Stimulated activated CD4-positive, alpha-beta T cell treated with anti-CD3 and anti-CD28 coated beads, TNF-alpha, amount 100 ng/mL, for 48 hours (primary cell): ENCODE measurements around the gene PHKG2.

Experiments
- DNase-seq, 3 donors: peaks; one replicate each; pipeline ENCODE4 v3.0.0-alpha.2; 2020; ENCODE audit warnings: low read depth in 3 of 3

Gene PHKG2

DNA sequence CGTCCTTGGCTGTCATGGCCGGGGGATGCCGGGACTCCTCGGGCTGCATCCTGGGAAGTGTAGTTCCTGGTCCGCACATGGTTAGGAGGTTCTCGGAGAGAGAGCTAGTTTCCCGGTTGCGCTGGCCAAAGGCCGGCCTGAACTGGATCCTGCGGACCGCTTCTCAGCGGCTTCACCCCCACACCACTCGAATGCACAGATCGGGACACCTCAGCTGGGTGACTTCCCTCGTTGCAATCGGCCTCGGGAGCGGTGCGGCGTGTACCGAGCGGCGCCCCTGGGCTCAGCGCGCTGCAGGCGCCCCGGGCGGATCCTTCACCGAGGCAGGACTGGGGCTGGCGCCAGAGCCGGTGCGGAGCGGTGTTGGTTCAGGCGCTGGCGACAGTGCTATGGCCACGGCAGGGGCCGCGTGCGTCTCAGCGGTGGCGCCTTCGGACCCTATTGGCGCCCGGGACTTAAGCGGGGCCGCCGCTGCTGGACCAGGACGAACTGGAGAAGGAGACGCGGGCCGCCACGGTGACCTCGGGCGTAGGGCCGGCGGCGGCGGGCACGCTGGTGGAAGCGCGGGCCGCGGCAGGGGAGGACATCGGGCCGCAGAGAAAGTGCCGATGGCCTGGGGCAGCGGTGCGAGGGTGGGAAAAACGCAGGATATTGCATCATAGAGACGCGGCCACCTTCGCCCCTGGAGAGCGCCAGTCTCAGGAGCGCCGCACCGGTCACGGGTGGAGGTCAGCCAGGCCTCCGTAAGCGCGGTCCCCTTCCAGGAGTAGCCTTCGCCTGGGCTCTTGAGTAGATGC lies 27.4 kb downstream of the PHKG2 start:
- peak in 2 of 3 donors; percentile 40 to 53 for DNase-seq

DNA sequence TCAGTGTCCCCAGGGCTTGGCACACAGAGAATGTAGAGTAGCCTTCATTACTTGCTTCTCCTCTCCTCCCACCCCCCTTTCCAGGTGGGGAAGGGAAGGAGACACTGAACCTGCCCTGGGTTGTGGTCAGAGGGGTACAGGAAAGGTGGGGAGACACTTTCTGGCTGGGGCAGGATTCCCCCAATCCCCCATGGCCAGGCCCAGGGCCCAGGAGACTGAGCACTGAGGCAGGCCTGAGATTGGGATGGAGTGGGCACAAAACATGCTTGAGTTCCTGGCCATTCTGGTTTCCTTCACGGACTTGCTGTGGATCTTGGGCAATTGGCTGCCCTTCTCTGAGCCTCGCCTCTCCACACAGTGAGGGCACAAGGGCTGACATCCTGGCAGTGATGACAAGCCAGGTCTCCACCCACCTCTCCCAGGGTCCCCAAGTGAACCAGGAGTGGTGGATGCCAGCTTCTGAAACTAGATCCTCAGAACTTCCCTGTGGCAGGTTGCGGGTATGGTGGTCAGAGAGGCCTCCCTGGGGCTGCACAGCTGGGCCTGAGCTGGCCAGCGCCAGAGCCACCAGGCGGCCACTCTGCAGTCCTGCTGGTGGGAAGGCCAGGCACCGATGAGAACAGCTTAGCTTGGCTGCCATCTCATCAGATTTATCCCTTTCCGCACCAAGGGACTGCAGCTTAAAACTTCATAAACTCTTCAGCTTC lies 29.5 kb downstream of the PHKG2 start:
- DNase-seq: no peak

DNA sequence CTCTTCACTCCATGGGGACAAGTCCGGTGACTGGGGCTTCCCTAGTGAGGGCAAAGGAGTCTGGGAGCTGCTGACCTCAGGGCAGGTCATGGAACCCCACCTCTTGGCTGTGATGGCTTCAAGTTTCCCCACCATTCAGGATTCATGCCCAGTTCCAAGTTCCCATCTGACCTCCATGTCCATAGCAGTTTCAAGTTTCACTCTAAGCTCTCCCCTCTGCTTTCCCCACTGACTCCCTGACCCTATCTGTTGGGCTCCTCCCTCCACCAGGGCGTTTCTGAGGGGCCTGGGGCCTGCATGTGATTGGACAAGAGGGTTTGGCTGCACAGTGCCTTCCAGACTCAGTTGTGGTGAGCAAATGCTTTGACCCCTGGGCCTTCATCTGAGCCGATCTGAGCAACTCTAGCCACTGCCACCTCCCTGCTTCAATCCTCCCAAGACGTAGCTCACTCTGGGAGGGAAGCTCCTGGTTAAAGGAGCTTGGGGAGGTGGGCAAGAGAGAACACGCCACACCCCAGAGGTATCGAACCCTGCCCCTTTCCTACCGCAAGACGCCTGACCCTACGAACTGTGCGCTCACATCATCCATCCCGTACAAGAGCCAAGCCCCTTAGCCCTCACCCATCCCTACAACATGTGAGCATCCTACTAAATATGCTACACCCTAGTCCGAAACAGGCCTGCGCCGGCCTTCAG lies 30.5 kb downstream of the PHKG2 start:
- DNase-seq: no peak

DNA sequence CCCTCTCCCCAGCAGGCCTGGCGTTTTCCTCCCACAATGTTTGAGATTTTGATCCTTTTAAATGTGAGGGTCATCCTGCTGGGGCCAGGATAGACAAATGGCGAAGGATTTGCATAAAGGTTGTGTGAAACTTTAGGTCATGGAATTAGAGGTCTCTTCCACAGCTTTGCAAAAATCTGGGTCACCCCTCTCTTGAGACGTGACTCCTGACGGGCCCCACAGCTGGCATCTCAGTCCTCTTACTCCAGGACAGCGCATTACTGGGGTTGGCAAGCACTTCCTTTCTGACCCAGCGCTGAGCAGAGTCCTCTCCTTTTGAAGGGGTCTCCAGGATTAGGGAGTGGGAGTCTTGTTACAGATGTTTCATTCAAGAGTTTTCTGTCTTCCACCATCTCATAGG lies 31.4 kb downstream of the PHKG2 start:
- no peak for DNase-seq

DNA sequence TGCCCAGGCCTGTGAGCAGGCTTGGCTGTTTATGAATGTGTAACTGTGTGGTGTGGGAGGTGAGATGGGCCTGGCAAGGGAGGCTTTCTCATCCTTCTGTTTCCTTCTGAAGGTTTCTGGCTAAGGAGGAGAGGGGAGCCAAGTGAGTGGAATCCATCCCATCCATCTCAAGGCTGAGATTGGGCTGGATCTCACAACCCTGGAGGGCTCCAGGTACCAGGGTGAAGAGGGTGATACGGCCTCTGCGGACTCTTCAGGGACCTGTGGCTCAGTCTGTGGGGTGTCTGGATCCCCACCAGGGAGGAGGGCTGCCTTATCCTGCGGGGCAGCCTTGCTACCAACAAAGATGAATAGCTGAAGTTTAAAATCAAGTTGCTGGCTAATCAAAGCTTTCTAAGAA lies 31.8 kb downstream of the PHKG2 start:
- no peak for DNase-seq

DNA sequence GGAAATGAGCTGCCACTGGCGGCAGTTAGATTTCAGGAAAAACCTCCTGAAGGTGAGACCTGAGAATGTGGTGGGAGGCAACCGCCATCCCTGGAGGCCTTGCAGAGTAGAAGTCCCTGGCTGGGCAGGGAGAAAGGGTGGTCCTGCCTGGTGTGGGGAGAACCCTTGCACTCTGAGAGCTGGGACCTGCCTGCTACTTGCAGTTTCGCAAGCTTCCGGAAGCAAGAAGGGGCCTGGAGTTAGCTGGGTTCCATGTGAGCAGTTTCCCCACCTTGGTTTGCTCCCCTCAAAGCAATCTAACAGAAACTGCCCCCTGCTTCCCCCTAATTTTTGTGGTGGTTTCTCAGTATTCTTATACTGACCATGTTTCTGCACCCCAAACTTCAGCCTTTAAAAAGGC lies 32.3 kb downstream of the PHKG2 start:
- no peak for DNase-seq

DNA sequence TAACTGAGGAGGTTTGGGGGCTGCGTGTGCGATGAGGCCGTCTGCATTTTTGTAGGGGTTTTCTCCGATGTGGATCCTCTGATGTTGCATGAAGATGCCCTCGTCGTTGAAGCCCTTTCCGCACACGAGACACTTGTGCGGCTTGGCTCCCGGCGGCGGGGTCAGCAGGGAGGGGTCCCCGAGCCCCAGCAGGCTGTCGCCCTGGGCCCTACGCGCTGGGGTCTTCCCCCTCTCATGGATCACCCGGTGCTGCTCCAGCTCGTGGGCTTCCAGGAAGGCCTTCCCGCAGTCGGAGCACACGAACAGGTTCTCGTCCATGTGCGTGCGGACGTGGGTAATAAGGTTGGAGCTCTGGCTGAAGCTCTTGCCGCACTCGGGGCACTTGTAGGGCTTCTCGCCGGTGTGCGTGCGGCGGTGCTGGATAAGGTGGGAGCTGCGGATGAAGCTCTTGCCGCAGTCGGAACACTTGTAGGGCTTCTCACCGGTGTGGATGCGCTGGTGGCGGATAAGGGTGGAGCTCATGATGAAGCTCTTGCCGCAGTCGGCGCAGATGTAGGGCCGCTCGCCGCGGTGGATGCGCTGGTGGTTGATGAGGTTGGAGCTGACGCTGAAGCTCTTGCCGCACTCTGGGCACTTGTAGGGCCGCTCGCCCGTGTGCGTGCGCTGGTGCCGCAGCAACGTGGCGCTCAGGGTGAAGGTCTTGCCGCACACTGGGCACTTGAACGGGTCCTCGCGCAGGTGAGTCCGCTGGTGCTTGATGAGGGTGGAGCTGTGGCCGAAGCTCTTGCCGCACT lies 34.5 kb downstream of the PHKG2 start:
- DNase-seq: no peak

DNA sequence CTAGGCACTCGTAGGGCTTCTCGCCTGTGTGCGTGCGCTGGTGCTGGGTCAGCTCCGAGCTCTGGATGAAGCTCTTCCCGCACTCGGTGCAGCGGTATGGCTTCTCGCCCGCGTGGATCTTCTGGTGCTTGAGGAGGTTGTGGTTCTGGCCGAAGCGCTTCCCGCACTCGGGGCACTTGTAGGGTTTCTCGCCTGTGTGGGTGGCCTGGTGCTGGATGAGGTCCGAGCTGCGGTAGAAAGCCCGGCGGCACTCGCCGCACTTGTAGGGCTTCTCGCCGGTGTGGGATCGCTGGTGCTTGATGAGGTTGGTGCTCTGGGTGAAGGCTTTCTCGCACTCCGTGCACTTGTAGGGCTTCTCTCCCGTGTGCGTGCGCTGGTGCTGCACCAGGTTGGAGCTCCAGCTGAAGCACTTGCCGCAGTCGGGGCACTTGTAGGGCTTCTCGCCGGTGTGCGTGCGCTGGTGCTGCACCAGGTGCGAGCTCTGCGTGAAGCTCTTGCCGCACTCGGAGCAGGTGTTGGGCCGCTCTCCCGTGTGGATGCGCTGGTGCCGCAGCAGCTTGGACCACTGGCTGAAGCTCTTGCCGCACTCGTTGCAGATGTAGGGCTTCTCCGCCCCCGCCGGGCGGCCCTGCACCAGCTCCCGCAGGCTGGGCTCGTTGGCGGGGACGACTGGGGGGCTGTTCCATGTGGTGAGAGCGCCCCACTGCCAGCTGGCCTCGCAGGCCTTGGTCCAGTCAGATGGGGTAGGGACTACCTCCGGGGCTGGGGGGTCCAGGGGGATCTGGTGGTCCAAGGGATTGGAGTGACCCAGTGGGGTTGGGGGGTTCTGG lies 35.3 kb downstream of the PHKG2 start:
- no peak for DNase-seq

DNA sequence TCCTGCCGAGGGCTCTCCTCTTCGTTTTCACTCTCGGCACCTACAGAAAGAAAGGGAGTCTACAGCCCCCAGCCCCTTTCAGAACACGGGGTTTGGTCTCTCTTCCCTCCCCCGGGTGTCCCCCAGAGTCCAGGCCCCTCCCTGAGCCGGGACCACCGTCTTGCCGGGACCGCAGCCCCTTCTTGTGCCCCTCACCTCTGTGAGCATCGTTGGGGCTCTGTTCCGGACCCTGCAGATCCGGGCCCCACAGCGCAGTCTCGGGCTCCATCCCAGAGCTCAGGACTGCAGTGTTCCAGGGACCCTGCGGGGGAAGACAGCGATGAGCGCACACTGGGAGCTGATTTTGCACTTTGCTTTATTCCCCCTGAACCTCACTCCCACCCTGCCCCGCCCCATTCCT lies 36.0 kb downstream of the PHKG2 start:
- no peak for DNase-seq

DNA sequence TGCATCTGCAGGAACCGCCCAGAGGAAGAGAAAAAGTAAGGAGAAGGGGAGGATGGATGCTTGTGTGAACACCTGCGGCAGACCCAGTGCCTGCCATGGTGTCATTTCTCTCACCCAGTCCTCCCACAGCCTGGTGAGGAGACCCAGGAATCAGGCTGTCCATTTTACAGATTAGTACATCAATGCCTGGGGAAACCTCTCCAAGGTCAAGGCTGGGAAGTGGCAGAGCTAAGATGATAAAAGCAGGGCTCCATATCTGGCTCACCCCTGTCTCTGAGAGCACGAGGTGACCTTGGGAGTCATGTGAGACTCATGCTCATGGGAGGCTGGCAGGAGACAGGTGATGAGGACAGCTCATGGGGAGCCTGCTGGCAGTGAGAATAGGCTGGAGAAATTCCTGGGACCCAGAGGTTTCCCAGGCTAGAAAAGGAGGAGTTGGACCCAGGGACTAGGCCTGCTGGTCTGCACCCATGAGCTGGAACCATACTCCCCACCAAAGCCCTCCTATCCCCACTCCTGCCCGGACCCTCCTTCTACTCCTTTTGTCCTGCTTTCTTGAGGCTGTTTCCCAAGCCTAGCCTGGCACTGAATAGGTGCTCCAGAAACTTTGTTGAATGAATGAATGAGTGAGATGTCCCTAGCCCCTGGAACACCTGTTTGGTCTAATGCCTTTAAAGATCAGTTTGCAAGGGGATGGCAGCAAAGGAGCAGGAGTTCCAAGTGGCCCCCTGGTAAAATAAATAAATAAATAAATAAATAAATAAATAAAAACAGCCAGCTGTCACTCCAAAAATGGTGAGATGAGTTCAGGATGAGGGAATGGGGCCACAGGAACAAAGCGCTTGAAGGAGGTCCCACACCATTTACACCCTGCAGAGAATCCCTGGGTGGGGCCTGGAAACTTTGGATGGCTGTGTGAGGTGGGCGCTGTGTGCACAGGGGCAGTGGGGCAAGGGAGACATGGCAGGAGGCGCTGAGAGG lies 37.2 kb downstream of the PHKG2 start:
- no peak for DNase-seq

DNA sequence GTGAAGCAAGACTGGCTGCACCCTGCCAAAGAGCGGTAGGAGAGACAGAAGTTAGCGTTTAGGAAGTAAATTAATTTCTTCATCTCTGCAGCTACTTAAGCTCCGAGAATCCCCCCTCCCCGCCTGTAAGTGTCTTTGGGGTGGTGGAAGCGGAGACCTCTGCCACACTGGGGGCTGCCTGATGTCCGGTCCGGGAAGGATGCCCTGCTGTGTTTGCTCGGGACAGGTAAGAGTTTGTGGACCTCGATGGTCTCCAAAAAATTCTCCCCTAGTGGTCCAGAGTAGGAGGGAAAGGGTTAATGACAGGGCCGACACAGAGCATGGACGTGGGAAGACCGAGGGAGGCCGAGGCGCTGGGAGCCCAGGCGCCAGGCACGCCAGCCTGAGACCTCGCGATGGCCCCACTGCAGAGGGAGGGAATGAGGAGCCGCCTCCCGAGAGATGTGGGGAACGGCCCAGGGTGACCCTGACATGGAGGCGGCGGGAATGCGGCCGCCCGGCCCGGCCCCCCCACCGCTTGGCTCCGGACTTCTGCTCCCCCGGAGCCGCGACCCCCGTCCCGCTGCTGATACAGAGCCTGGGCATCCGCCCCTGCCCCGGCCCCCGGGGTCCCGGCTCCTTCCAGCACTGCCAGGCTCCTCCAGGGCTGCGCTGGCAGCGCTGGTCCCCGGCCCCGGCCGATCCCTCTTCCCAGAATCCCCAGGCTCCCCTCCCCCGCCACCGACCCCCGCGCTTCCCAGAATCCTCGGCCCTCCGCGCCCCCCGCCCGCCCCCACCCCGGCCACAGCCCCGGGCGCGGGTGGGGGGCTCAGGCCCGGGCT lies 38.1 kb downstream of the PHKG2 start:
- no peak for DNase-seq

DNA sequence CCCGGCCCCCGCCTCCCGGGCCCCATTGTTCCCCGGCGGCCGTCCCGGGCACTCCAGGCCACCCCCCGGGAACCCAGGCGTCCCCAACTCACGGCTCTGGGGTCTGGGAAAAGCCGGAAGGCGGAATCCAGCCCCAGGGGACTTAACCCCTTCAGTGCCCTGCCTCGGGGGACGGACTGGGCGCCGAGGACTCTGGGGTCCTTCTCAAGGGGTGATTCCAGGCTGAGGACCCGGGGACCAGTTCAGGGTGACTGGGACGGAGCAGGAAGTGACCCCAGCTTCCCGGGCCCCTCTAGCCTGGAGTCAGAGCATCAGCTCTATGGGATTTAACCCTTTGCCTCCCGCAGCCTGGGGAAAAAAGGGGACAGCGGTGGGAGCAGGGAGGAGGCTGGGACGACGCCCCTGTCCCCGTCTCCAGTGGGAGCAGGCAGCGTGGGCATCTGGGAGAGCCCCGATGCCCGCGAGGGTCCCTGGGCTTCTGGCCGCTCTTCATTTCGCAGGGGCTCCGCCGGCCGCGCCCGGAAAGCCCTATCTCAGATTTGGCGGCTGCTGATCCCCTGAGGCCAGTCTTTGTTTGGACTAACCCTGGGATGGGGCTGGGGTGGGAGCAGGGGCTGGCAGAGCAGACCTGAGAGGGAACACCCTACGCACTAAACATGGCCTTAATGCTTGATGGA lies 38.8 kb downstream of the PHKG2 start, which contains the start of gene ZNF629:
Gene ZNF629 (minus strand): TSS at position 270 of the 677 bp plus-strand sequence. CDS start 2,723 bp downstream, outside the sequence.
- DNase-seq: no peak

DNA sequence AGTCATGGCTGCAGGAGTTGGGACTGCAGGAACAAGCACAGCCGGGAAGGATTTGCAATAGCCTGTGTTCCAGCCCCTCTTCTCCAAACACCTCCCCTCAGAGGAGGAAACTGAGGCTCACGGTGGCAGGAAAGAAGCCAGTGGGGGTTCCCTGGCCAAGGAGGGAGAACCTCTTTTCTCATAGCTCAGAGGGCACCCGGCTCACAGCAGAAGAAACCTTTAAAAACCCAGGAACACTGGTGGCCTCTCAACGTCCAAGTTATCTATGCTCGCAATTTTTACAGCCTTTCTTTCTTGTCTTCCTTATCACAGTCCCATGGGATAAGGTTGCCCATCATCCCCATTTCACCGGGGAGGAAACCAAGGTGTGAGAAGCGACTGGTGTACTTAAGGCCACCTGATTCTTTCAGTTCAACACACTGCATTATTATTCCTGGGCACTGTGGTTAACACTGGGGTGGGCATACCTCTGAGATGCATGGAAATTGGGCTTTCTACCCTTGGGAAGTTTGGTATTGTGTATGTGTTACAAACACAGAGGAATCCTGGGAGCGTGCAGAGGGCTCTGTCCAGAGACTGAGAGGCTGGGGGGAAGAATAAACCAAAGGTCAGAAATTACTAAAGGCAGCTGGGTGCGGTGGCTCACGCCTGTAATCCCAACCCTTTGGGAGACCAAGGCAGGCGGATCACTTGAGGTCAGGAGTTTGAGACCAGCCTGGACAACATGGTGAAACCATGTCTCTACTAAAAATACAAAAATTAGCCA lies 39.6 kb downstream of the PHKG2 start:
- DNase-seq: no peak

DNA sequence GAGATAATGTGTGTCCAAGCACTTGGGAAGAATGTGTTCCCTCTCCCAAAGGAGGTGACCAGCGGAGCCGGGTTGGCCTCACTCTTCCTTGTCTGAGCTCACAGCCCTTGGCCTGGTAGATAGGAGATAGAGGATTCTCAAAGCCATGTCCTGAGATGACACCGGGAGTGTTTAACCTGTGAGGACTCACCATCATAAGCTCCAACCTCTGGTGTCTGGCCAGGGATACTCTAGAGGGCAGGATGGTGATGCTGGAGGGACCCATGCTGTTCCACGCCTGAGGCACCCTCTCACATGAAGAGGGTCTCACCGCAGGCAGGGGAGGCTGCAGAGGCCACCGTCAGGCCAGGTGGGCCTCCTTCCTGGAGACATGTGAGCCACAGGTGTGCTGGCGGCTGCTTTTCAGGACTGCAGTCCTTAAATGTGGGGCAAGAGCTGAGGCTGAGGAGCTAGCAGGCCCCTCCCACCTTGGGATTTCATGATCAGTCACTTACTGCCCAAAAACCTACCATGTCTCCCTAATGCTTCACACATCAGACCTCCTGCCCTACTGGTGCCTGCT lies 45.4 kb downstream of the PHKG2 start:
- DNase-seq: no peak

DNA sequence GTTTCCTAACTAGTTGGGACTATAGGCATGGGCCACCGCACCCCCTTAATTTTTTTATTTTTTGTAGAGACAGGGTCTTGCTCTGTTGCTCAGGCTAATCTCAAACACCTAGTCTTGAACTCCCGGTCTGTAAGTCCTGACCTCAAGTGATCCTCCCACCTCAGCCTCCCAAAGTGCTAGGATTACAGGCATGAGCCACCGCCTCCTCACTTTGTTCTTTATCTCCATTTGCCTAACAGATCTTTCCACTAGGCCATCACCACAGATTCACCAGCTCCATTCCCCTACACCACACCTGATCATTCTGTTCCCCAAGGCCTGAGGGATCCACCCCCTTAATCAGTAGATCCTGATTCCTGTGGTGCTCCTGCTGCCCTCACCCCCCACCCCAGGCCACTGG lies 46.4 kb downstream of the PHKG2 start:
- no peak for DNase-seq

DNA sequence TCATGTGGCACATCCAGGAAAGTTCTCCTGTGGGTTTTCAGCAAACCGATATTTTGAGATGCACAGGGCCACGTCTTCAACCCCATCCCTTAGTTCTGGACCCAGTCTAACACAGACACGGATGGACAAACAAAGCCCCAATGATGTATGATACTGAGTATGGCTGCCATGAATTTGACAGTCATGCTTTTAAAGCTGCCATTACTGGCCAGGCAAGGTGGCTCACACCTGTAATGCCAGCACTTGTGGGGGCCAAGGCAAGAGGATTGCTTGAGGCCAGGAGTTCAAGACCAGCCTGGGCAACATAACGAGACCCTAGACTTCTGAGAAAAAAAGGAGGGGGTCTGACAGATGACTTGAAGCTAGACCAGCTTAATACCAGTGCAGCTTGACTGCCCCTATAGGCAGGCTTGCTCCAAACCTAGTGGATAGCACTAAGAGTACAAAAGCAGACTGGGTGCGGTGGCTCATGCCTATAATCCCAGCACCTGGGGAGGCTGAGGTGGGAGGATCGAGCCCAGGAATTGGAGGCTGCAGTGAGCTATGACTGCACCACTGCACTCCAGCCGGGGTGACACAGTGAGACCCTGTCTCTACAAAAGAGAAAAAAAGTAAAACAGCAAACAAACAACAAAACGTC lies 49.6 kb downstream of the PHKG2 start:
- DNase-seq: no peak
